DND-41 (cell line): ENCODE data around the gene PRR13.

Source experiments
- ATAC-seq: fragments of 200-7000 bp; cut with Tn5 transposase; 3 replicates; pipeline ENCODE4 v1.9.1; 2021; ENCODE audit warnings: low read depth; ENCODE audit not compliant: insufficient read depth
- DNase-seq: peaks from one replicate; pipeline ENCODE4 v3.0.0-alpha.2; 2020
- H2AFZ ChIP-seq: 2 replicates; pipeline ENCODE4 v1.6.0; 2012; ENCODE audit warnings: low read depth, low read length
- H3K27ac ChIP-seq: 2 replicates; pipeline ENCODE4 v1.5.1; 2012; ENCODE audit warnings: low read length, inconsistent platforms
- H3K27me3 ChIP-seq: fragments of 200-600 bp; sonication (generic); 2 replicates; pipeline ENCODE4 v1.6.0; 2012; ENCODE audit warnings: low read length, mild to moderate bottlenecking, inconsistent platforms; ENCODE audit not compliant: insufficient read depth, poor library complexity
- H3K36me3 ChIP-seq: 2 replicates; pipeline ENCODE4 v1.5.1; 2012; ENCODE audit warnings: low read length, inconsistent platforms; ENCODE audit not compliant: insufficient read depth
- H3K4me1 ChIP-seq: 2 replicates; pipeline ENCODE4 v1.5.1; 2012; ENCODE audit warnings: mild to moderate bottlenecking, low read length; ENCODE audit not compliant: insufficient read depth
- H3K4me2 ChIP-seq: 2 replicates; pipeline ENCODE4 v1.6.0; 2012; ENCODE audit warnings: mild to moderate bottlenecking, moderate library complexity, low read length, inconsistent platforms; ENCODE audit not compliant: insufficient read depth
- H3K4me3 ChIP-seq, 2 experiments: fragments of 200-600 bp in 1 of 2; shearing (Covaris generic) in 1 of 2; 2 replicates each; pipeline ENCODE4 v1.5.1; 2012 to 2016; ENCODE audit warnings: inconsistent platforms in 2 of 2, low read length in 2 of 2, mild to moderate bottlenecking in 2 of 2, low read depth in 1 of 2, moderate library complexity in 1 of 2
- H3K79me2 ChIP-seq: 2 replicates; pipeline ENCODE4 v1.6.0; 2012; ENCODE audit warnings: low read length, inconsistent platforms; ENCODE audit not compliant: insufficient read depth
- H3K9ac ChIP-seq: 2 replicates; pipeline ENCODE4 v1.6.0; 2012; ENCODE audit warnings: low read depth, mild to moderate bottlenecking, inconsistent platforms, low read length, moderate library complexity
- H3K9me3 ChIP-seq: 2 replicates; pipeline ENCODE4 v1.5.1; 2012; ENCODE audit warnings: low read length, moderate library complexity, mild to moderate bottlenecking, inconsistent platforms; ENCODE audit not compliant: insufficient read depth, severe bottlenecking
- H4K20me1 ChIP-seq: 2 replicates; pipeline ENCODE4 v1.6.0; 2012; ENCODE audit warnings: low read length; ENCODE audit not compliant: insufficient read depth
- CTCF ChIP-seq: IDR thresholded peaks from 2 replicates; pipeline ENCODE4 v1.5.1; 2012; ENCODE audit warnings: borderline replicate concordance, low read length, moderate library complexity, mild to moderate bottlenecking; ENCODE audit not compliant: poor library complexity, severe bottlenecking; ENCODE audit errors: extremely low read depth
- EZH2 ChIP-seq: IDR thresholded peaks from 3 replicates; pipeline ENCODE4 v1.6.1; 2012; ENCODE audit warnings: borderline replicate concordance, low read depth, mild to moderate bottlenecking, moderate library complexity, low read length, inconsistent platforms; ENCODE audit not compliant: severe bottlenecking

PRR13 gene

GRCh38 chr12:53464685-53465418 is 23.3 kb downstream of the PRR13 start:
- Histone ChIP-seq H3K79me2 (peaks cover 91% of the 10 kb centered on the region), H4K20me1 (peaks cover 86% of the 10 kb centered on the region), H3K36me3 (peaks cover 100% of the 10 kb centered on the region), H3K4me2 (no peak overlapping the region), H3K9me3 (no peaks in the 10 kb centered on the region), H2AFZ (no peak overlapping the region), H3K9ac (no peak overlapping the region), H3K27me3 (no peaks in the 10 kb centered on the region), H3K4me3 (no peak overlapping the region), H3K4me1 (peaks cover 8% of the 10 kb centered on the region; the same call in 1 of the 2 replicates), H3K27ac (no peak overlapping the region)
- TF ChIP-seq CTCF (no peak), EZH2 (no peak)
- DNase-seq, result no peak
- no peak for ATAC-seq

- ATAC-seq (no peak), DNase-seq (no peak)
- Histone ChIP-seq H4K20me1 (peaks cover 82% of the 10 kb centered on the region), H3K27me3 (no peaks in the 10 kb centered on the region), H3K79me2 (peaks cover 88% of the 10 kb centered on the region), H2AFZ (no peak overlapping the region), H3K4me1 (peaks cover 7% of the 10 kb centered on the region; the same call in 1 of the 2 replicates), H3K4me2 (no peak overlapping the region), H3K9me3 (no peaks in the 10 kb centered on the region), H3K9ac (no peak overlapping the region), H3K4me3 (no peak overlapping the region), H3K27ac (no peak overlapping the region), H3K36me3 (peaks cover 100% of the 10 kb centered on the region)
- TF ChIP-seq EZH2 (no peak), CTCF (no peak)
Measured at GRCh38 chr12:53465679-53466078, 24.1 kb downstream of the PRR13 start.

- Histone ChIP-seq H2AFZ (no peak overlapping the region), H3K27me3 (no peaks in the 10 kb centered on the region), H4K20me1 (peaks cover 78% of the 10 kb centered on the region)
Measured at GRCh38 chr12:53466640-53467039, 25.1 kb downstream of the PRR13 start.

More at GRCh38 chr12:53466640-53467039, 25.1 kb downstream of the PRR13 start:
- Histone ChIP-seq H3K36me3 (peaks cover 99% of the 10 kb centered on the region), H3K4me2 (no peak overlapping the region), H3K79me2 (peaks cover 85% of the 10 kb centered on the region), H3K9me3 (no peaks in the 10 kb centered on the region), H3K4me3 (no peak overlapping the region), H3K27ac (no peak overlapping the region), H3K9ac (no peak overlapping the region), H3K4me1 (peaks cover 3% of the 10 kb centered on the region; the same call in 1 of the 2 replicates)
- DNase-seq (no peak), ATAC-seq (no peak)
- no peak for TF ChIP-seq CTCF
- TF ChIP-seq EZH2, result no peak
